Tibial nerve (tissue), 4 donors: ENCODE data around the gene GREM2. TPM values are rescaled to one million over a fixed set of nuclear protein-coding genes. Genes with fewer than 3 reads are reported as not detected.

Experiments used
- DNase-seq, 2 donors: peaks; one replicate each; pipeline ENCODE4 v3.0.0-alpha.2; 2019; ENCODE audit warnings: low spot score in 2 of 2
- H3K27ac ChIP-seq, 4 donors: fragments of 200-600 bp; sonication (generic) in 3 of 4; one replicate each; pipeline ENCODE4 v1.5.1; 2017 to 2019; ENCODE audit warnings: mild to moderate bottlenecking in 1 of 4
- H3K27me3 ChIP-seq, 2 donors: fragments of 200-600 bp; sonication (generic) in 1 of 2; one replicate each; pipeline versions ENCODE4 v1.5.1 to v1.6.0; 2017 to 2019
- H3K36me3 ChIP-seq, 3 donors: fragments of 200-600 bp; sonication (generic); one replicate each; pipeline ENCODE4 v1.5.1; 2018 to 2019
- H3K4me1 ChIP-seq, 4 donors: fragments of 200-600 bp; sonication (generic) in 3 of 4; one replicate each; pipeline ENCODE4 v1.5.1; 2017 to 2019
- H3K4me3 ChIP-seq, 4 donors: fragments of 200-600 bp; sonication (generic) in 3 of 4; one replicate each; pipeline ENCODE4 v1.5.1; 2017 to 2019; ENCODE audit warnings: mild to moderate bottlenecking in 1 of 4, moderate library complexity in 1 of 4
- H3K9me3 ChIP-seq, 4 donors: fragments of 200-600 bp; sonication (generic) in 3 of 4; one replicate each; pipeline ENCODE4 v1.5.1; 2017 to 2019
- CTCF ChIP-seq, 5 experiments: fragments of 200-600 bp in 3 of 5; fragments of 450-650 bp in 2 of 5; sonication (generic) in 3 of 5; IDR thresholded peaks; one replicate each; pipeline ENCODE4 v1.5.1; 2016 to 2019; ENCODE audit warnings: antibody characterized with exemption in 5 of 5, mild to moderate bottlenecking in 3 of 5, moderate library complexity in 2 of 5
- EP300 ChIP-seq, 2 donors: sonication (generic); formaldehyde crosslinking; IDR thresholded peaks; one replicate each; pipeline ENCODE4 v1.6.1; 2017; ENCODE audit warnings: antibody characterized with exemption in 2 of 2, mild to moderate bottlenecking in 1 of 2
- POLR2A ChIP-seq, 2 donors: fragments of 450-650 bp; IDR thresholded peaks; one replicate each; pipeline ENCODE4 v1.6.1; 2017; ENCODE audit warnings: antibody characterized with exemption in 2 of 2, mild to moderate bottlenecking in 2 of 2, moderate library complexity in 2 of 2
- WGBS, 2 donors: methylation state at CpG; one replicate each; pipeline ENCODE4 v1.1.5; 2018; 5-methylcytosine and 5-hydroxymethylcytosine counted together
- total RNA-seq, 4 donors: library from RNA; depleted of rRNA; stranded (reverse); fragments of >200 nt; gene quantifications; one replicate each; pipeline ENCODE4 v1.1.0, GENCODE V29; 2016

Gene GREM2
- total RNA-seq, 4 donors from 2014 or later, result 0.21 to 0.87 (median 0.35) TPM

- WGBS, 2 donors, result 33 to 51% methylated on average over 1 of the region's 1 CpG
- Histone ChIP-seq H3K36me3 (no peaks in the 10 kb centered on the region), H3K27me3 (no peaks in the 10 kb centered on the region), H3K4me1 (no peaks in the 10 kb centered on the region), H3K9me3 (no peaks in the 10 kb centered on the region), H3K4me3 (no peak overlapping the region), H3K27ac (no peak overlapping the region)
- DNase-seq, result no peak
- TF ChIP-seq POLR2A (IDR thresholded peaks at IDR 0.05) (no peak), CTCF (IDR thresholded peaks at IDR 0.05) (no peak)
Measured at GRCh38 chr1:240515505-240515904, 96.5 kb downstream of the GREM2 start.

- TF ChIP-seq EP300 (IDR thresholded peaks at IDR 0.05), result no peak
- no peak for TF ChIP-seq CTCF (IDR thresholded peaks at IDR 0.05)
- no peak for TF ChIP-seq POLR2A (IDR thresholded peaks at IDR 0.05)
- Histone ChIP-seq H3K27me3 (no peaks in the 10 kb centered on the region), H3K9me3 (no peaks in the 10 kb centered on the region), H3K36me3 (no peaks in the 10 kb centered on the region), H3K4me1 (no peaks in the 10 kb centered on the region), H3K4me3 (no peak overlapping the region), H3K27ac (no peak overlapping the region)
- DNase-seq, result no peak
Measured at GRCh38 chr1:240511789-240512188, 100.2 kb downstream of the GREM2 start.

- H3K27me3 ChIP-seq, result no peaks in the 10 kb centered on the region
- no peak overlapping the region for H3K27ac ChIP-seq
- no peaks in the 10 kb centered on the region for H3K4me1 ChIP-seq
- no peaks in the 10 kb centered on the region for H3K9me3 ChIP-seq
- 71 to 73% methylated on average over 2 of the region's 2 CpGs for WGBS, 2 donors
- no peak for DNase-seq
- H3K4me3 ChIP-seq, result no peak overlapping the region
- TF ChIP-seq POLR2A (IDR thresholded peaks at IDR 0.05) (no peak), CTCF (IDR thresholded peaks at IDR 0.05) (no peak), EP300 (IDR thresholded peaks at IDR 0.05) (no peak)
- no peaks in the 10 kb centered on the region for H3K36me3 ChIP-seq
Measured at GRCh38 chr1:240508950-240509349, 103.0 kb downstream of the GREM2 start.

GRCh38 chr1:240508201-240508600 is 103.8 kb downstream of the GREM2 start:
- Histone ChIP-seq H3K9me3 (no peaks in the 10 kb centered on the region), H3K27ac (no peak overlapping the region), H3K27me3 (no peaks in the 10 kb centered on the region), H3K4me1 (no peaks in the 10 kb centered on the region), H3K36me3 (no peaks in the 10 kb centered on the region), H3K4me3 (no peak overlapping the region)
- WGBS, 2 donors, result 61 to 64% methylated on average over 3 of the region's 3 CpGs
- DNase-seq, result no peak
- no peak for TF ChIP-seq CTCF (IDR thresholded peaks at IDR 0.05)
- TF ChIP-seq POLR2A (IDR thresholded peaks at IDR 0.05), result no peak
- no peak for TF ChIP-seq EP300 (IDR thresholded peaks at IDR 0.05)

GRCh38 chr1:240506176-240506575 is 105.8 kb downstream of the GREM2 start:
- no peaks in the 10 kb centered on the region for H3K36me3 ChIP-seq
- TF ChIP-seq POLR2A (IDR thresholded peaks at IDR 0.05), result no peak
- TF ChIP-seq CTCF (IDR thresholded peaks at IDR 0.05), result no peak
- TF ChIP-seq EP300 (IDR thresholded peaks at IDR 0.05), result no peak
- H3K4me1 ChIP-seq, result no peaks in the 10 kb centered on the region
- H3K27ac ChIP-seq, result no peak overlapping the region
- no peak for DNase-seq
- WGBS, 2 donors, result 66 to 69% methylated on average over 4 of the region's 4 CpGs
- no peaks in the 10 kb centered on the region for H3K27me3 ChIP-seq
- no peak overlapping the region for H3K4me3 ChIP-seq
- H3K9me3 ChIP-seq, result no peaks in the 10 kb centered on the region
